ENCODE measurements around the gene IGF2R.
A peak's percentile ranks its signal among the peaks of the same experiment; 100 is the strongest.
"Not testable (repeated sequence)": the region's sequence is repeated elsewhere in the genome, so short reads cannot be mapped to it uniquely, and the experiment has no call there.

Gene IGF2R, protein sequence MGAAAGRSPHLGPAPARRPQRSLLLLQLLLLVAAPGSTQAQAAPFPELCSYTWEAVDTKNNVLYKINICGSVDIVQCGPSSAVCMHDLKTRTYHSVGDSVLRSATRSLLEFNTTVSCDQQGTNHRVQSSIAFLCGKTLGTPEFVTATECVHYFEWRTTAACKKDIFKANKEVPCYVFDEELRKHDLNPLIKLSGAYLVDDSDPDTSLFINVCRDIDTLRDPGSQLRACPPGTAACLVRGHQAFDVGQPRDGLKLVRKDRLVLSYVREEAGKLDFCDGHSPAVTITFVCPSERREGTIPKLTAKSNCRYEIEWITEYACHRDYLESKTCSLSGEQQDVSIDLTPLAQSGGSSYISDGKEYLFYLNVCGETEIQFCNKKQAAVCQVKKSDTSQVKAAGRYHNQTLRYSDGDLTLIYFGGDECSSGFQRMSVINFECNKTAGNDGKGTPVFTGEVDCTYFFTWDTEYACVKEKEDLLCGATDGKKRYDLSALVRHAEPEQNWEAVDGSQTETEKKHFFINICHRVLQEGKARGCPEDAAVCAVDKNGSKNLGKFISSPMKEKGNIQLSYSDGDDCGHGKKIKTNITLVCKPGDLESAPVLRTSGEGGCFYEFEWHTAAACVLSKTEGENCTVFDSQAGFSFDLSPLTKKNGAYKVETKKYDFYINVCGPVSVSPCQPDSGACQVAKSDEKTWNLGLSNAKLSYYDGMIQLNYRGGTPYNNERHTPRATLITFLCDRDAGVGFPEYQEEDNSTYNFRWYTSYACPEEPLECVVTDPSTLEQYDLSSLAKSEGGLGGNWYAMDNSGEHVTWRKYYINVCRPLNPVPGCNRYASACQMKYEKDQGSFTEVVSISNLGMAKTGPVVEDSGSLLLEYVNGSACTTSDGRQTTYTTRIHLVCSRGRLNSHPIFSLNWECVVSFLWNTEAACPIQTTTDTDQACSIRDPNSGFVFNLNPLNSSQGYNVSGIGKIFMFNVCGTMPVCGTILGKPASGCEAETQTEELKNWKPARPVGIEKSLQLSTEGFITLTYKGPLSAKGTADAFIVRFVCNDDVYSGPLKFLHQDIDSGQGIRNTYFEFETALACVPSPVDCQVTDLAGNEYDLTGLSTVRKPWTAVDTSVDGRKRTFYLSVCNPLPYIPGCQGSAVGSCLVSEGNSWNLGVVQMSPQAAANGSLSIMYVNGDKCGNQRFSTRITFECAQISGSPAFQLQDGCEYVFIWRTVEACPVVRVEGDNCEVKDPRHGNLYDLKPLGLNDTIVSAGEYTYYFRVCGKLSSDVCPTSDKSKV (N-terminal part only)

DNA sequence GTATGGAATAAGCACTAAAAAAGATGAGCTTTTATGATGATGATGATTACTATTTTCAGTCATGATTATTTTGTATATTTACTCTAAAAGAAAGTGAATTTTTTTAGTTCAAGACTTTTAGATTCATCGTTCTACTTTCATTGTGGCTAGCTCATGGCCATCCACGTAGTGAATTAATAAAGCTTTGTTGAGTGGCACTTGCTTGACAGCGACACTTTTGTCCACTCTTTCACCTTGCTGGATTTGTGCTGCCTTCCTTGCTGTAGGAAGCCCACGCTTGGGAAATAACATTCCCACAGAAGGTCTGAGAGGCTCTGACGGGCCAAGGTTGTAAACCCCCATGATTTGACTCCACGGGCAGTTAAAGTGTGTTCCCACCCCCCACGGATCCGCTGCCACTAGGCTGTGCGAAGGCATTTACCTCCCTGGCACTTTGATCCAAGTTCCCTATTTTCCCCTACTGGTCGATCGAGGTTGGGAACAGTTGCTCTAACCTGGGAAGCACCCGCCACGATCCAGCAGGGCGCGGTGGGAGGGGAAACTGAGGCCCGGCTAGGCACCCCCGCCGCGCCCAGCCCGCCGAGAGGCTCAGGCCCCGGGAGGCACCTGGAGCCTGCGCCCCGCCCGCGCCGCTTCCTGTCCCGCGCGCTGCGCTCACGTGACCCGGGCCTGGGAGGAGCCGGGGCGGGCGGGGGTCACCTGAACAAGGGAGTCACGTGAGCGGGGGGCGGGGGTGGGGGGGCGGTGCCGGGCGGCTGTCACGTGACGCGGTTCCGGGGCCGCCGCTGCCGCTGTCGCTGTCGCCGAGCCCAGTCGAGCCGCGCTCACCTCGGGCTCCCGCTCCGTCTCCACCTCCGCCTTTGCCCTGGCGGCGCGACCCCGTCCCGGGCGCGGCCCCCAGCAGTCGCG lies at the start of gene IGF2R:
IGF2R (plus strand) TSS at position 788 of the 909 bp plus-strand sequence. CDS start 165 bp downstream, outside the sequence.
- DNase-seq (ENCODE audit: low read depth), result peak; percentile 75

DNA sequence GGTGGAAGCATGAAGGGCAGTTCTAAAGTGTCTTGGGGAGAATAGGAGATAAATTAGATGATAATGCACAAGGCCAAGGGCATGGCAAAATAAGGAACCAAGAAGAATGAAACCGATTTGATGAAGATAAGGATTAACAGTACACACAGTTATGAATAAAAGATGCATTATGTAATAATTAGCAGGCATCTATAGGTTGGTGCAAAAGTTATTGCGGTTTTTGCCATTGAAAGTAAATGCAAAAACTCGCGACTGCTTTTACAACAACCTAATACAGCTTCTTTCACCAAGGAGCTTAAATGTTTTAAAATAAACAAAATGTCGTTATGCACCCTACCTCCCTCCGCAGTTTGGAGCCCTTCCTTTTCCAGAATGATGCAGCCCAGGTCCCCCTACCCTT lies 49.1 kb upstream of the IGF2R start:
- DNase-seq (ENCODE audit: low read depth), result no peak

DNA sequence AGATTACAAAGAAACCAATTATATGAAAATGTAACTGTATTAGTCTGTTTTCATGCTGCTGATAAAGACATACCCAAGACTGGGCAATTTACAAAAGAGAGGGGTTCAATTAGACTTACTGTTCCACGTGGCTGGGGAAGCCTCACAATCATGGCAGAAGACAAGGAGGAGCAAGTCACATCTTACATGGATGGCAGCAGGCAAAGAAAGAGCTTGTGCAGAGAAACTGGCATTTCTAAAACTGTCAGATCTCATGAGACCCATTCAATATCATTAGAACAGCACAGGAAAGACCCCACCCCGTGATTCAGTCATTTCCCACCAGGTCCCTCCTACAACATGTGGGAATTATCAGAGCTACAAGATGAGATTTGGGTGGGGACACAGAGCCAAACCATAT lies 44.7 kb upstream of the IGF2R start:
- DNase-seq (ENCODE audit: low read depth), result not testable (repeated sequence)

DNA sequence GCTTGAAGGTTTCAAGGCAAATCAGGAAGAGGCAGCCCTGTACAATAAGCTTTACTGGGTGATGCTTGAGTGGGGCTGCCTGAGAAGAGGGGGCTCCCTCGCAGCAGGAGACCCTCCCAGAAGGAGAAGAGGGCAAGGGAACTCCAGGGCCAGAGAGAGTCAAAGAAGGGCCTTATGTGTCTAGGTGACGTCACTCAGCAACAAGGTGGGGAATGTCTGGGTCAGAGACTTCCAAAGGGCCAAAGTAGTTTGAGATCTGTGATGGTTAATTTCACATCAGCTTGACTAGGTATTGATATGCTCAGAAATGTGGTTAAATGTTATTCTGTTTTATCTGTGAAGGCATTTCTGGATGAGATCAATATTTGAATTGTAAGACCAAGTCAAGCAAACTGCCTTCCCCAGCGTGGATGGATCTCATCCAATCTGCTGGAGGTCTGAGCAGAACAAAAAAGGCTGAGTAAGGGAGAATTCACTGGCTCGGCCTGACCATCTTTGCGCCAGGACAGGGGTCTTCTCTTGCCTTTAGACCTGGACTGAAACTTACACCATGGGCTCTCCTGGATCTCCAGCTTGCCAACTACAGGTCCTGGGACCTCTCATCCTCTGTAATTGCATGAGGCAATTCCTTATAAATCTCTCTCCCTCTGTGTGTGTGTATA lies 42.2 kb upstream of the IGF2R start:
- DNase-seq (ENCODE audit: low read depth), result no peak

DNA sequence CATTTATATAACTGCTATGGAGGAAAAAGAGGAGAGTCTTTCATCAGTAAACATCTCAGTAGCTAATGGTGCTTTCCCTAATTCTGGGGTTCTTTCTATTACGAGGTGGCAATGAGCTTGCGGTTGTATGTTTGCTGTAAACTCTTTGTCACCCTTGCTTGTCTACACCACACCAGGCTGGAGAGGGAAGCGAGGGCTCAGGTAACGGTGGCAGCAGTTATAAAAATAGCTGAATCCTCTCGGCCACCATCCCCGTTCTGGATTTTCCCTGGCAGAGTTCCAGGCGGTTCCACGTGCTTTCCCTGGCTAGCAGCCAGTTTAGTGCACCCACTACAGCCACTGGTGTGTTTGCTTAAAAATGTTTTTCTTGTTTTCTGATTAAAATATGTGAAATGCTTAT lies 39.1 kb upstream of the IGF2R start:
- DNase-seq (ENCODE audit: low read depth), result no peak

DNA sequence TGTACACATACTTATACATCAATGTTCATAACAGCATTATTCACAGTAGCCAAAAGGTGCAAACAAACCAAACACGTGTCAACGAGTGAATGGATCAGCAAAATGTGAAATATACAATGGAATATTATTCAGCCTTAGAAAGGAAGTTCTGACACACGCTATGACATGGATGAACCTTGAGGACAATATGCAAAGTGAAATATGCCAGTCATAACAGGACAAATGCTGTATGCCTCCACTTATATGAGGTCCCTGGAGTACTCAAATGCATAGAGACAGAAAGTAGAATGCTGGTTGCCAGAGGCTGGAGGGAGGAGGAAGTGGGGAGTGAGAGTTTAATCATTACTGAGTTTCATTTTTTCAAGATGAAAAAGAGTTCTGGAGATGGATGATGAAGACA lies 37.8 kb upstream of the IGF2R start:
- no peak for DNase-seq (ENCODE audit: low read depth)

DNA sequence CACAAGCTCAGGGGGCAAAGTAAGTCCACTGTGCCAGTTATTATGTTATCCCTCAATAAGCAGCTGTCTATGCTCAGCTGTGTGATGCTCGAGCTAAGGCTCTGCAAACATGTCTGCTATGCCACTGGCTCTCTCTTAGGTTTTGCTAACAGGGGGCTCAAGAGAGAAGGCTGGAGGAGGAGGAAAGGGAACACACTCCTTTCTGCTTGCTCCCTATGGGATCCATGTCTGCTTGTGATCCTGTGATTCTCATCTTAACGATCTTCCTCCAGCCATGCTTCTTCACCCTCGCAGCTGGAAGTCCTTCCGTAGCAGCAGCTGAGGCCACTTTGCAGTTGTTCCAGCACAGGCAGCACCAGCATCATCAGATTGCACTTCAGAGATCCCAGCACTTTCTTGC lies 37.0 kb upstream of the IGF2R start:
- DNase-seq (ENCODE audit: low read depth), result no peak

DNA sequence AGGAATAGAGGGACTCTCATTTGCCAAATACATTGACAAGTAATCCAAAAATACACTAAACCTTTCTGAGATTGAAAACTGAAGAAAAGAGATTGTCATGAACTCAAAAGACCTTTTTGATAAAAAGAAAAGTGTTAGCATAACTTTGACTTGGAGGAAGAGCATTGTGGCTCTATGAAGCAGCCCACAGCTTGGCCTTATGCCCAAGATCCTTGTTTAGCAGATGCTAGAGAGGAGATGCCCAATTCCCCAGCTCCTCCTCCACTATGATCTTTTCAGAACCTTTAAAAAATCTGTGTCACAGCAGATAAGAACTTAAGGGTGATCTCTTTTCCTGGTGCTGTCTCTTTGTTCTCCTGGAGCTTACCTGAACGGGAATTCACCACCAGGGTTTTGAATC lies 35.8 kb upstream of the IGF2R start:
- no peak for DNase-seq (ENCODE audit: low read depth)

DNA sequence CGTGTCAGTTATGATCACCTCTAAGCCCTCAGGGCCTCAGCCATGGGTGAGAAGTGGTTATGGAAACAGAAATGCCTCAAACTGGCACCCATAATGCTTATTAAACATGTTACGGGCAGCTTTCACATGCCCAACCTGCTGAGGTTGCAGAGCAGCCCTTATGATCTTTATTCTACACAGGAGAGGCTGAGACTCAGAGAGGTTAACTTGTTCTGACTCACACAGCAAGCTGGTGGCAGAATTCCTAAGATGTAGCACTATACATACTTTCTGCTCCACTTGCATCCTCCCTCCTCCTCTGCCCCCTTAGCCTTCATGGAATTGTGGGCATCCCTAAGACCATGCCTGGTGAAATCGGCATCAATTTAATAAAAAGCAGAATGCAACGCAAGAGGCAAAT lies 34.7 kb upstream of the IGF2R start:
- DNase-seq (ENCODE audit: low read depth), result no peak

DNA sequence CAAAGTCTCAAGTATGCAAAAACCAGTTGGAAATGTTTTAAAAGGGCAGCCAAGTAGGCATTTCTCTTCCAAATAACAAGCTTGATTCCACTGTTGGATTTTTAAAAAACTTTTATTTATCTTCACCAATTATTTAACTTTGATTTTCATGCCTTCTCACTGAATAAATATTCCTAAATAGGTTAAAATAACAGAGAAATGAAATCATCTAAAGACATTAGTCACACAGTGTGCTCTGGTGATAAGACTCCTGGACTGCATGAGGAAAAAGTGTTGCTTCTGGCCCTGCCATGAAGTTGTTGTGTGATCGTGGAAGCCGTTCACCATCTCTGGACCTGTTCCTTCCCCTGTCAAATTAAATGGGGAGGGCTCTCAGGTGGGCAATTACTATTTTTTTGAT lies 33.8 kb upstream of the IGF2R start:
- no peak for DNase-seq (ENCODE audit: low read depth)

DNA sequence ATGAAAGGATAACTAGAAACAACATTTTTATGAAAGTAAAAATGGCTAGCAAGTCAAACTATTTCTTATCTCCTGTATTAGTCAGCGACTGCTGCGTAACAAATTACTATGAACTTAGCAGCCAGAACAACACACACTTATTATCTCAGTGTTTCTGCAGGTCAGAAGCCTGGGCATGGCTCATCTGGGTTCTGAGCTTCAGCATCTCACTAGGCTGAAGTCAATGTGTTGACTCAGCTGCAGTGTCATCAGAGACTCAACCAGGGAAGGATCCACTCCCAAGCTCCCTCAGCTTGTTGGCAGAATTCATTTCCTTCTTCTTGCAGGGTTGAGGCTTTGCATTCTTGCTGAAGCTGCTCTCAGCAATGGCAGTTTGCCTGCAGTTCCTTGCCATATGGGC lies 33.2 kb upstream of the IGF2R start:
- DNase-seq (ENCODE audit: low read depth), result no peak

DNA sequence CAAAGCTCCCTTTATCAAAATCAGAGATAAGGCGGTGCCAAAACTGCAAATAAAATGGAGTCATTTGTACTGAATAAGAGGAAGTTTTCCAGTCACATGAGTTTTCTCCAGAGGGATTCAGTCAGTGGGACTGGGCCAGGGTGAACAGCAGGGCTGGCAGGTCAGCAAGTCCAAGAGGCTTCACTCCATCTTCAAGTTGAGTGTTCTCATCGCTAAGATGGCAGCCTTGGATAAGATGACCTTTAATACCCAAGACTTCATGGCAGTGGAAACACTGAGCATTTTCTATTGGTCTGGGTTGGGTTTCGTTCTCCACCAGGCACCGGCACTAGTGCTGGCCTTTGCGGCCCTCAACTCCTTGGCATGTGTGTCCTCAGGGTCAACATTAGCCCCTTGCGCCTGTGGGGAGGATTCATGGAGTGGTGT lies 29.3 kb upstream of the IGF2R start:
- DNase-seq (ENCODE audit: low read depth), result no peak

DNA sequence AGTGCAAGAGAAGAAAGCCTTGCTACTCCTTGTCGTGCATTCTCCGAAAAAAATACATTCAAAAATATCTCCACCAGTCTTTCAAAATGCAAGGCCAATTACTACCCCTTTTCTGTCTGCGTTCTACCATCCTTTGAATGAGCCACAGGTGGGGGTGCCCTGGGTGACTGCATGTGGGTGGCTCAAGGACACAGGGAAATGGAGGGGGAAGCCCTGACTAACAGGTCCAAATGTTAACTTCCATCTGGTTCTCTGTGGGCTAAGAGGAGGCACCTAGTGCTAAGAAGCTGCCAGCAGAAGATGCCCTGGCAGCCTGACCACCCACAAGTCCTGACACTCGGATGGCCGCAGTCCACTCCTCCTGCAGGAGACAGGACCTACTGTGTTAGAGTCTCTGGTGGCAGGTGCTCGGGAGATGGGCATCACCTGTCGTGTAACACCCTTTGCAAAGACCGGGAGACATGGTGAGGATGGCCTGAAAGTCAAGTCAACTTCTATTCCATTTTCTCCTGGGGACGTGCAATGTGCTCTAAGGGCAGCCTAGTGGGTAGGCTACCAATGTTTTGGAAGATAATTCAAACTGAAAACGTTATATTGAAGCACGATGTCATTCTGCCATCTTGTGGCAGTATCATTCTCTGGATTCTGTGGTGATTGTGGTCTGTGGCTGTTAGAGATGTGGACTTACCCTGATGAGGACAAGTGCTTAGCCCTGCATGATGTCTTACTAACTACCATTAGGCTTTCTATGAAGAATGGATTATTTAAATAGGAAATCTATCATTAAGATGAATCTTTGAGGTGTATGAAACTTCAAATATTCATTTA lies 27.4 kb upstream of the IGF2R start:
- no peak for DNase-seq (ENCODE audit: low read depth)

DNA sequence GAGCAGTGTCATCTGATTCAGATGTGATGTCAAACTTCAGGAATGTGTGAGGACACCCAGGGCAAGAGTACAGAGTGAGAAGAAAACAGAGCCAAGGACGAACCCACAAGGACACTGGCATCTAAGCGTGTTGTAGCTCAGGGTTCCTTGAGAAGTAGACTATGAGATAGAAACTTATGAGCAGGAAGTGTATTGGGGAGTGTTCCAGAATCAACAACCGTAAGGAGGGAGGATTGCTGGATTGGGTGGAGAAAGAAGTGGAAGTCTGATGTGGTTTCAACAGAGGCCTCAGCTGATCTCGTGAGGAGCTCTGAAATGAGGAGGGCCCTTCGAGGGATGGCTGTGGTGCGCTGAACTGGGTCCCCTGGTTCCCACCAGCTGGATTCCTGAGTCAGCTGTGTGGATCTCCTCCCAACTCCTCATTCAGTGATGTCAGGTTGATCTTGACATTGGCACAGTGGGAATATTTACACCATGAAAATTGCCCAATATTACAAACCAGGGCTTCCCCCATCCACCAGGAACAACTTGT lies 25.7 kb upstream of the IGF2R start:
- DNase-seq (ENCODE audit: low read depth), result no peak

DNA sequence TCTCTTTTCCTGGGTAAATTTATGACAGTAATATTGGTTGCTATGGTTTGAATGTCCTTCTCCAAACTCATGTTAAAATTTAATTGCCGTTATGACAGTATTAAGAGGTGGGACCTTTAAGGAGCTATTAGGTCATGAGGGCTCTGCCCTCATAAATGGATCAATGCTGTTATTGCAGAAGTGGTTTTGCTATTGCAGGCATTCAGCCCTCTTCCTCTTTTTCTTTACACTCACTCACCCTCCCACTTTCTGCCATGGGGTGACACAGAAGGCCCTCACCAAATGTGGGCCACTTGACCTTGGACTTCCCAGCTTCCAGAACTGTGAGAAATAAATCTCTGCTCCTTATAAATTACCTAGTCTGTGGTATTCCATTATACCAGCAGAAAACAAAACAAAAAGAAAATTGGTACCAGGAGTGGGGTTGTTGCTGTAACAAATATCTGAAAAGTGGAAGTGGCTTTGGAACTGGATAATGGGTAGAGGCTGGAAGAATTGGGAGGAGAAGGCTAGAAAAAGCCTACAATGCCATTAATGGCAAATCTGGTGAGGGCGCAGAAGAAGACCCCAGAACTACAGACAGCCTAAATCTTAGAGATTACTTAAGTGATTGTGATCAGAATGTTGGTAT lies 24.8 kb upstream of the IGF2R start:
- DNase-seq (ENCODE audit: low read depth), result no peak

DNA sequence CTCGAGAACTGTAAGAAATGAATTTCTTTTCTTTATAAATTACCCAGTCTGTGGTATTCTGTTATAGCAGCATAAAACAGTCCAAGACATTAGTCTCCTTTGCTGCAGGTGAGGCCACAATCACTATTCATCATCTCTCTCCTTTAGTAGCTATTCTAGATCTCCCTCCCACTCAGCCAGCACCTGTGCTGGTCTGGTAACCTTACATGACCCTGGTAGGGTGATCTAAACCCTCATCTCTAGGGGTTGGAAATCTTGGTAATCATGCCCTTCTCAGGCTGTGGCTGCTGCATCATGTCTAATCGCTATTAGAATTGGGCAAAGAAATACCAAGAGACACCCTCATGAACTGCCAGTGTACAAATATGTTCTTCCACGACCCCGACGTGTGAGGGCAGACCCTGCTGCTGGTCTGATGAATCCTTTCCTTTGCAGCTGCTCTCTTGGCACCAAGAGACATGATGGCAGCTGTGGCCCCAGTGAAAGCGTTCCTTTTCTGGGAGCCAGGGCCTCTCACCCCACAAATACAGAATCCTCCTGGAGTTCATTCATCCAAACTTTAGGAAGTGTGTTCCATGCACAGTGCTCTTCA lies 23.0 kb upstream of the IGF2R start:
- no peak for DNase-seq (ENCODE audit: low read depth)

DNA sequence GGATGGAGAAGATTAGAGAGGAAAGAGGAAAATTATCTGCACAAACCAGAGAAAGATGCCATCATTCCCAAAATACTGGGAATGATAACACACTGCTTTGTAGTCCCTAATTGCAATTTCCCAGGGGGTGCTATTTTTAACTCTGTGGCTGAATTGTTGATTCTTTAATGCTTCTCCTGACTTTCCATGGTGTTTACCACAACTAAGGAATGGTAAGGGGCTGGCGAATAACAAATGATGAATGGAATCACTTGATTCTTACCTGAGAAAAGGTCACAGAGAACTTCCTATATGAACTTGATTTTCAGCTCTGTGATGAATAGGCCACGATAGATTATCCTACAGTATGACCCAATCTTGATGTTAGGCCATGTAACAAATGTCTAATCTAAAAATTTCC lies 22.0 kb upstream of the IGF2R start:
- no peak for DNase-seq (ENCODE audit: low read depth)

DNA sequence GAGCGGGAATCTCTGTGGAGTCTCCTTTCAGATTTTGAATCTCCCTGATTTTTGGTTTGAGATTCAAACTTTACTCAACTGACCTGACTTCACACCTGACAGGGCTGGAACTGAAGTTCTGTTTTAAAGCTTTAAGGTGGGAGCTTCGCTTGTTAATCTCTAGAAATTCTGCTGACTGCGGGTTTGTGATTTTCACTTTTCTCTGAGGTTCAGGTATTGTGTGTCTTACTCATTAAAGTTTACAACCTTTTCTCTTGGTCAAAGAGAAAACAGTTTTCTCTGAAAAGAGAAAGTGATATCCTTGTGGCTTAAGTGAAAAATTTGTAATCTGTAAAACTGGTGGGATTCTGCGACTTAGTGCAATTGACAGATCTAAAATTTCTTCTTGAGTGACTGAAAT lies 20.7 kb upstream of the IGF2R start:
- DNase-seq (ENCODE audit: low read depth), result no peak

DNA sequence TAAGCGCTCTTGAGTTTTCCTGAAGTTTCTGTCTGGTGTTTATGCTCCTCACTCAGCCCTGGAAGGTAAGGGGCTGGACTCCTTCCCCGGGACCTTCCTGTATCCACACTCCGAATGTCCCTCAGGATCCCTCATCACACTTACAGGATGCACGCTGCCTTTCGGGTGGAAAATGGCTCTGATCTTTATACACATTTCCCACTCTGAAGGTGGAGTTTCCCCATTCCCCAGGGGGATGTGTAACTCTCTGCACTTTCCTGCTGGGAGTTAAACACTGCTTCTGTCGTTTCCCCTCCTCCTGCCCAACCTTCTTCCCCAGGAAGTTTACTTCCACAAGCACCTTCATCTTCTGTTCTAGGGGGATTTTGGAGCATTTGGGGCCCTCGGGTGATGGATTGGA lies 17.1 kb upstream of the IGF2R start:
- DNase-seq (ENCODE audit: low read depth), result no peak

All from fibroblast of the conjunctiva (primary cell).